HepG2 (cell line): ENCODE measurements around the gene STEAP3. TPM values are rescaled to one million over a fixed set of nuclear protein-coding genes. Genes with fewer than 3 reads are reported as not detected.
A peak's percentile ranks its signal among the peaks of the same experiment; 100 is the strongest.

Experiments
- EEA1 ChIP-seq: sonication (generic); formaldehyde crosslinking; IDR thresholded peaks from 2 replicates; pipeline ENCODE4 v1.5.1; 2020; ENCODE audit warnings: mild to moderate bottlenecking, missing genetic modification reagents, borderline replicate concordance
- KIAA2018 ChIP-seq: sonication (generic); formaldehyde crosslinking; IDR thresholded peaks from 2 replicates; pipeline ENCODE4 v1.5.0; 2020; ENCODE audit warnings: mild to moderate bottlenecking, missing genetic modification reagents, borderline replicate concordance
- NFIC ChIP-seq: IDR thresholded peaks from 2 replicates; pipeline ENCODE4 v1.6.1; 2012; ENCODE audit warnings: mild to moderate bottlenecking, low read length, inconsistent platforms
- POGZ ChIP-seq: sonication (generic); formaldehyde crosslinking; IDR thresholded peaks from 2 replicates; pipeline ENCODE4 v1.4.0; 2020; ENCODE audit warnings: mild to moderate bottlenecking, missing genetic modification reagents
- SRF ChIP-seq: IDR thresholded peaks from 2 replicates; pipeline ENCODE4 v1.6.1; 2011; ENCODE audit warnings: mild to moderate bottlenecking, low read depth, low read length, moderate library complexity
- ZFP36L1 ChIP-seq: sonication (generic); formaldehyde crosslinking; IDR thresholded peaks from 2 replicates; pipeline ENCODE4 v1.8.0; 2022; ENCODE audit warnings: mild to moderate bottlenecking, missing genetic modification reagents, moderate library complexity
- ZNF235 ChIP-seq: sonication (generic); formaldehyde crosslinking; IDR thresholded peaks from 2 replicates; pipeline ENCODE4 v1.8.1; 2023; ENCODE audit warnings: mild to moderate bottlenecking, missing genetic modification reagents, borderline replicate concordance
- ZNF331 ChIP-seq: sonication (generic); formaldehyde crosslinking; IDR thresholded peaks from 2 replicates; pipeline ENCODE4 v1.4.0; 2020; ENCODE audit warnings: missing genetic modification reagents
- ZNF446 ChIP-seq: sonication (generic); formaldehyde crosslinking; IDR thresholded peaks from 2 replicates; pipeline ENCODE4 v1.5.0; 2020; ENCODE audit warnings: mild to moderate bottlenecking, missing genetic modification reagents
- ZNF460 ChIP-seq: sonication (generic); formaldehyde crosslinking; IDR thresholded peaks from 2 replicates; pipeline ENCODE4 v1.5.1; 2020; ENCODE audit warnings: missing genetic modification reagents, mild to moderate bottlenecking, borderline replicate concordance
- ZNF552 ChIP-seq: sonication (generic); formaldehyde crosslinking; IDR thresholded peaks from 2 replicates; pipeline ENCODE4 v1.9.0; 2022; ENCODE audit warnings: missing genetic modification reagents, mild to moderate bottlenecking, borderline replicate concordance
- ZNF704 ChIP-seq: sonication (generic); formaldehyde crosslinking; IDR thresholded peaks from 2 replicates; pipeline ENCODE4 v1.8.1; 2023; ENCODE audit warnings: mild to moderate bottlenecking, inconsistent platforms, moderate library complexity, missing genetic modification reagents, borderline replicate concordance
- ZNF766 ChIP-seq: sonication (generic); formaldehyde crosslinking; IDR thresholded peaks from 2 replicates; pipeline ENCODE4 v1.5.0; 2020; ENCODE audit warnings: missing genetic modification reagents, borderline replicate concordance
- ZNF788 ChIP-seq: sonication (generic); formaldehyde crosslinking; IDR thresholded peaks from 2 replicates; pipeline ENCODE4 v1.5.0; 2020; ENCODE audit warnings: mild to moderate bottlenecking, missing genetic modification reagents, borderline replicate concordance
- ZSCAN29 ChIP-seq: sonication (generic); formaldehyde crosslinking; conservative IDR thresholded peaks from 2 replicates; pipeline ENCODE4 v1.4.0; 2020; ENCODE audit warnings: mild to moderate bottlenecking, missing genetic modification reagents
- polyA plus RNA-seq, 8 experiments: library from polyadenylated mRNA; depleted of rRNA in 3 of 8; stranded (reverse) in 7 of 8; unstranded in 1 of 8; fragments of >200 nt; fragmentation: Illumina TruSeq in 4 of 8; extraction: Trizol in 4 of 8; gene quantifications; 2 replicates each; pipeline versions ENCODE4 v1.2.1 to v1.2.3, GENCODE V29; 2011 to 2016; ENCODE audit warnings: low read depth in 4 of 8, missing spikeins in 1 of 8, mixed read lengths in 1 of 8; ENCODE audit not compliant: insufficient read depth in 1 of 8
- total RNA-seq, 5 experiments: library from RNA; depleted of rRNA; stranded (reverse); fragments of >200 nt; fragmentation: Illumina TruSeq; extraction: Trizol; gene quantifications; 2 replicates each; pipeline ENCODE4 v1.2.3, GENCODE V29; 2016; ENCODE audit warnings: low read depth in 1 of 5
- TF ChIP-seq, protein P1 (sequence below): sonication (generic); formaldehyde crosslinking; IDR thresholded peaks from 2 replicates; pipeline ENCODE4 v1.4.0; 2020; ENCODE audit warnings: missing genetic modification reagents

The STEAP3 gene
- total and polyA plus RNA-seq, 2 of the 13 experiments (the other 11 are each of a cell fraction or from before 2014, with no cell fraction given): 7.3 to 21.1 TPM

GRCh38 chr2:119223521-119224390, at the start of gene STEAP3 (continued):
- TF ChIP-seq KIAA2018 (CRISPR knock-in tag) (no peak), ZNF446 (CRISPR knock-in tag) (no peak; the same call in none of the 2 replicates), NFIC (no peak), EEA1 (CRISPR knock-in tag) (0 out of 2 replicates have a peak, but pooled peaks have one; percentile 51), ZSCAN29 (no peak; the same call in 1 of the 2 replicates), ZNF235 (CRISPR knock-in tag) (no peak), ZFP36L1 (peak; percentile 31; the same call in 1 of the 2 replicates), ZNF766 (CRISPR knock-in tag) (peak; percentile 28; the same call in 1 of the 2 replicates), ZNF460 (CRISPR knock-in tag) (no peak), ZNF552 (CRISPR knock-in tag) (peak; percentile 84; the same call in 1 of the 2 replicates), SRF (no peak), ZNF704 (CRISPR knock-in tag) (no peak; the same call in 1 of the 2 replicates), POGZ (CRISPR knock-in tag) (no peak; the same call in 1 of the 2 replicates), ZNF331 (CRISPR knock-in tag) (peak; percentile 30; the same call in 1 of the 2 replicates), ZNF788 (CRISPR knock-in tag) (no peak; the same call in 1 of the 2 replicates)
- TF ChIP-seq, protein P1, sequence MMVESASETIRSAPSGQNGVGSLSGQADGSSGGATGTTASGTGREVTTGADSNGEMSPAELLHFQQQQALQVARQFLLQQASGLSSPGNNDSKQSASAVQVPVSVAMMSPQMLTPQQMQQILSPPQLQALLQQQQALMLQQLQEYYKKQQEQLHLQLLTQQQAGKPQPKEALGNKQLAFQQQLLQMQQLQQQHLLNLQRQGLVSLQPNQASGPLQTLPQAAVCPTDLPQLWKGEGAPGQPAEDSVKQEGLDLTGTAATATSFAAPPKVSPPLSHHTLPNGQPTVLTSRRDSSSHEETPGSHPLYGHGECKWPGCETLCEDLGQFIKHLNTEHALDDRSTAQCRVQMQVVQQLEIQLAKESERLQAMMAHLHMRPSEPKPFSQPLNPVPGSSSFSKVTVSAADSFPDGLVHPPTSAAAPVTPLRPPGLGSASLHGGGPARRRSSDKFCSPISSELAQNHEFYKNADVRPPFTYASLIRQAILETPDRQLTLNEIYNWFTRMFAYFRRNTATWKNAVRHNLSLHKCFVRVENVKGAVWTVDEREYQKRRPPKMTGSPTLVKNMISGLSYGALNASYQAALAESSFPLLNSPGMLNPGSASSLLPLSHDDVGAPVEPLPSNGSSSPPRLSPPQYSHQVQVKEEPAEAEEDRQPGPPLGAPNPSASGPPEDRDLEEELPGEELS (CRISPR knock-in tag): peak; percentile 50; the same call in 1 of the 2 replicates
